ENCODE results near the gene MEIS2. TPM values are rescaled to one million over a fixed set of nuclear protein-coding genes. Genes with fewer than 3 reads are reported as not detected.

MEIS2 gene
- total RNA-seq, 4 donors from 2014 or later, result 9.0 to 18.5 (median 16.3) TPM

- no peak overlapping the region for H3K27ac ChIP-seq
- no peaks in the 10 kb centered on the region for H3K9me3 ChIP-seq
- no peaks in the 10 kb centered on the region for H3K36me3 ChIP-seq
- DNase-seq (ENCODE audit: low spot score in 2 of 2), result no peak
- H3K4me3 ChIP-seq, result no peak overlapping the region
- TF ChIP-seq EP300 (IDR thresholded peaks at IDR 0.05) (no peak), POLR2AphosphoS5 (IDR thresholded peaks at IDR 0.05) (no peak), POLR2A (IDR thresholded peaks at IDR 0.05) (no peak)
- TF ChIP-seq, protein P1, sequence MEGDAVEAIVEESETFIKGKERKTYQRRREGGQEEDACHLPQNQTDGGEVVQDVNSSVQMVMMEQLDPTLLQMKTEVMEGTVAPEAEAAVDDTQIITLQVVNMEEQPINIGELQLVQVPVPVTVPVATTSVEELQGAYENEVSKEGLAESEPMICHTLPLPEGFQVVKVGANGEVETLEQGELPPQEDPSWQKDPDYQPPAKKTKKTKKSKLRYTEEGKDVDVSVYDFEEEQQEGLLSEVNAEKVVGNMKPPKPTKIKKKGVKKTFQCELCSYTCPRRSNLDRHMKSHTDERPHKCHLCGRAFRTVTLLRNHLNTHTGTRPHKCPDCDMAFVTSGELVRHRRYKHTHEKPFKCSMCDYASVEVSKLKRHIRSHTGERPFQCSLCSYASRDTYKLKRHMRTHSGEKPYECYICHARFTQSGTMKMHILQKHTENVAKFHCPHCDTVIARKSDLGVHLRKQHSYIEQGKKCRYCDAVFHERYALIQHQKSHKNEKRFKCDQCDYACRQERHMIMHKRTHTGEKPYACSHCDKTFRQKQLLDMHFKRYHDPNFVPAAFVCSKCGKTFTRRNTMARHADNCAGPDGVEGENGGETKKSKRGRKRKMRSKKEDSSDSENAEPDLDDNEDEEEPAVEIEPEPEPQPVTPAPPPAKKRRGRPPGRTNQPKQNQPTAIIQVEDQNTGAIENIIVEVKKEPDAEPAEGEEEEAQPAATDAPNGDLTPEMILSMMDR (IDR thresholded peaks at IDR 0.05), result no peak
- 71% methylated on average over 4 of the region's 4 CpGs for WGBS
- no peaks in the 10 kb centered on the region for H3K27me3 ChIP-seq
- H3K4me1 ChIP-seq, result peaks cover 11% of the 10 kb centered on the region
Observed at GRCh38 chr15:36917411-36918267, 182.7 kb downstream of the MEIS2 start.

DNA sequence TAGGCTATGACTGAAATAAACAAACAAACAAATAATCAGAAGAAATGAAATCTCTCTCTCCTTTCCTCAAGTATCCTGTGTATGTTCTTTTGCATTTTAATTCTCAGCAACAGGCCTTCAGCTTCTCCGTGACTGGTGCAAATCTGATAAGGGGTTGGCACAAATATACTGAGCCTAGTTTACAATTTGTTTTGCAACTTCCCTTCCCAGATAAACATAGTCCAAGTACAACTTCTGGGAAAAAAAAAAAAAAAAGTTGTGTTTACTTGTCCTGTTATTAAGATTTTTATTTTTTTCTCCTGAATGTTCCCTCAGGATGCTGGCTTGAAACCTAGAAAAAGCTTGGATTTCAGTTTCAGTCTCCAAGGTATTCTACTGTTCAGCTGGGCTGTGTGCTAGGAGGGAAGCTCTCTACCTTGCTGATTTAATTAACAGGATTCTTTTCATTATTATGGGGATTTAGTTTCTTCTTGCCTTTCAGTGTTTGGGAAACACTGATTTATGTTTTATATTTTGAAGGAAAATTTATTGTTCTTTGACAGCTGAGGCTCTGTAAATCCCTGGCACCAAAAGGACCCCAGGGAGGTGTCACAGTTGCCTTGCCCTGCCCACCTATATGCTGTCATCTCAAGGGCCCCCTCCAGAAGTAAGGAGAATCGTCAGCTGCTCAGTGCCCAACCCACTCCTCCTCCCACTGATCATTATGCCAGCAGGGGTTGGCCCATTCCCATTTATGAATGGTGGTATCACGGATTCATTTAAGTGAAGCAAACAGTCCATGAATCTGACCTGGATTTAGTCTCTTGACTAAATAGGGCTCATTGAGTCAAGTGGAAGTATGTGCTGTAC lies 185.2 kb downstream of the MEIS2 start:
- TF ChIP-seq, protein P1 (IDR thresholded peaks at IDR 0.05), result no peak
- TF ChIP-seq EP300 (IDR thresholded peaks at IDR 0.05) (no peak), POLR2A (IDR thresholded peaks at IDR 0.05) (no peak), POLR2AphosphoS5 (IDR thresholded peaks at IDR 0.05) (no peak)
- DNase-seq (ENCODE audit: low spot score in 2 of 2), result no peak
- Histone ChIP-seq H3K4me3 (no peak overlapping the region), H3K36me3 (no peaks in the 10 kb centered on the region), H3K9me3 (no peaks in the 10 kb centered on the region), H3K27ac (peak overlapping the region; percentile 5), H3K4me1 (peaks cover 19% of the 10 kb centered on the region), H3K27me3 (no peaks in the 10 kb centered on the region)
- 41% methylated on average over 3 of the region's 3 CpGs for WGBS

DNA sequence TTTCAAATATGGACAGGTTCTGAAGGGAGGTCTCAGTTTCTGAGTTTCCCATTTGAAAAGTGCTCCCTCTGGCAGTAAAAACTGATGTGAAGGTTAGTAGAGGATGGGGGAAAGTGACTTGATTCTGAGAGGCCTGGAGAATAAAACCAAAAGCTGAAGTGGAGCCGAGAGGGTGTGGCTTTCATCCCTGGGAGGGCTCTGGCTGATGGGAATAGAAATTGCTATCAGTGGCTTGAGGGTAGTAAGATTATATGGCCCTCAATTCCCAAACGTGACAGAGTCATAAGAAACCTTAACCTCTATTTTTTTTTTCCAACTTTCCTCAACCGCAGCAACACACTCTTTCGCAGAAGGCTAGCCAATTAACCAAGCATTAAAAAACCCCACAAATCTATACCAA lies 185.9 kb downstream of the MEIS2 start:
- DNase-seq (ENCODE audit: low spot score in 2 of 2), result no peak
- WGBS, result 52% methylated on average over 4 of the region's 4 CpGs
- H3K9me3 ChIP-seq, result no peaks in the 10 kb centered on the region
- H3K4me3 ChIP-seq, result no peak overlapping the region
- H3K27me3 ChIP-seq, result no peaks in the 10 kb centered on the region
- H3K27ac ChIP-seq, result no peak overlapping the region
- no peaks in the 10 kb centered on the region for H3K36me3 ChIP-seq
- no peak for TF ChIP-seq EP300 (IDR thresholded peaks at IDR 0.05)
- H3K4me1 ChIP-seq, result peaks cover 19% of the 10 kb centered on the region

DNA sequence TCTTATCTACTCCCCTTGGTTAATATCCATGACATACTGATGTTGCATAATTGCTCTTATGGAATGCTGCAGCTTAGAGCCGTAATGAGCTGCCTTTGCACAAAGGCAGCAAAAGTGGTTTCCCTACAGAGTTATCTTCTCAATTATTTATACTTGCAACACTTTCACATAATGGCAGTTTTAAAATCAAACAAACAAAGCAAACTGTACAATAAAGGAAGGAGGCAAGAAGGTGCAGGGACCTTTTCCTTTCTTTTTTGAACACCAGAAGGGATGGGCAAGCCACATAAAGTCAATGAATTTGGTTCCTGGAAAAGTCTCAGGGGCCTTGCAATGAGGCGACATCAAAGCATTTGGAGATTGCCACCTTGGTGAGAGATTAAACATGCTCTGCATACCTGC lies 188.0 kb downstream of the MEIS2 start:
- Histone ChIP-seq H3K4me1 (peaks cover 19% of the 10 kb centered on the region), H3K9me3 (no peaks in the 10 kb centered on the region), H3K4me3 (no peak overlapping the region), H3K27ac (no peak overlapping the region), H3K27me3 (no peaks in the 10 kb centered on the region), H3K36me3 (no peaks in the 10 kb centered on the region)
- DNase-seq (ENCODE audit: low spot score in 2 of 2), result no peak
- TF ChIP-seq POLR2A (IDR thresholded peaks at IDR 0.05), result no peak
- TF ChIP-seq EP300 (IDR thresholded peaks at IDR 0.05), result no peak
- TF ChIP-seq, protein P1 (IDR thresholded peaks at IDR 0.05), result no peak
- TF ChIP-seq POLR2AphosphoS5 (IDR thresholded peaks at IDR 0.05), result no peak
- WGBS, result 83% methylated on average over 2 of the region's 2 CpGs

GRCh38 chr15:36911322-36911944 lies 188.9 kb downstream of the MEIS2 start:
- TF ChIP-seq POLR2A (IDR thresholded peaks at IDR 0.05) (no peak), POLR2AphosphoS5 (IDR thresholded peaks at IDR 0.05) (no peak), EP300 (IDR thresholded peaks at IDR 0.05) (no peak)
- TF ChIP-seq, protein P1 (IDR thresholded peaks at IDR 0.05), result no peak
- H3K4me3 ChIP-seq, result no peak overlapping the region
- H3K27ac ChIP-seq, result no peak overlapping the region
- H3K9me3 ChIP-seq, result no peaks in the 10 kb centered on the region
- WGBS, result 92% methylated on average over 5 of the region's 5 CpGs
- H3K4me1 ChIP-seq, result peaks cover 19% of the 10 kb centered on the region
- no peak for DNase-seq (ENCODE audit: low spot score in 2 of 2)
- H3K36me3 ChIP-seq, result no peaks in the 10 kb centered on the region
- H3K27me3 ChIP-seq, result no peaks in the 10 kb centered on the region

Measured in suprapubic skin (tissue), 4 donors.